NCI-H446 treated with DMSO at 0.1 percent for 48 hours (cell line): ENCODE results near the gene TBC1D5.

Experiments
- DNase-seq: peaks from one replicate; lab custom pipeline; 2025; lab: John Stamatoyannopoulos, UW

Gene TBC1D5

DNA sequence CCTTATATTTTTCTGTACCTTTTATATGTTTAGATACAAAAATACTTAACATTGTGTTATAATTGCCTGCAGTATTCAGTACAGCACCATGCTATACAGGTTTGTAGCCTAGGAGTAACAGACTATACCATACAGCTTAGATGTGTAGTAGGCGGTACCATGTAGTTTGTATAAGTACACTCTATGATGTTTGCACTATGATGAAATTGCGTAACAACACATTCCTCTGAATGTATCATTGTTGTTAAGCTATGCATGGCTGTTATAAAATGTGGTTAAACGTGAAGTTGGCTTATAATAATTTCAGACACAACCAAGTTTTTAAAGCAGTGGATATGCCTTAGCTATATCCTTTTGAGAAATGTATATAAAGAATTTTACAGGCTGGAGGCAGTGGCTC, 529.3 kb downstream of the TBC1D5 start:
- DNase-seq, result no peak

DNA sequence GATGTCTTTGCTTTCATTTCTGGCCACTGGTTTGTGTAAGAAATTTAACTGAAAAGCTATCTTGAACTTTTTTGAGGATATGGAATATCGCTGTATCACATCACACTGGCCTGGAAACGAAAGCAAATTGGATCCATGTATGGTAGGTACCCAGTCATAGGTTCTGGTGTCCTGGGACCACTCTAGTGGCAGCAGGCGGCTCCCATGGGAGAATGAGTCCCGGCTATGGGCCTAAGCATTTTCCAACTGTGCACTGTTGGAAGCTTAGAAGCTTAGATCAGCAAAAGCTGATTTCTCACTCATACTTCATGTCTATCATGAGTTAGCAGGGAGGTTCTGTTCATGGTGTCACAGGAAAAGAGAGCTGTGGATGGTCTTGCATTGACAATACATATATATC, 534.5 kb downstream of the TBC1D5 start:
- DNase-seq, result no peak

DNA sequence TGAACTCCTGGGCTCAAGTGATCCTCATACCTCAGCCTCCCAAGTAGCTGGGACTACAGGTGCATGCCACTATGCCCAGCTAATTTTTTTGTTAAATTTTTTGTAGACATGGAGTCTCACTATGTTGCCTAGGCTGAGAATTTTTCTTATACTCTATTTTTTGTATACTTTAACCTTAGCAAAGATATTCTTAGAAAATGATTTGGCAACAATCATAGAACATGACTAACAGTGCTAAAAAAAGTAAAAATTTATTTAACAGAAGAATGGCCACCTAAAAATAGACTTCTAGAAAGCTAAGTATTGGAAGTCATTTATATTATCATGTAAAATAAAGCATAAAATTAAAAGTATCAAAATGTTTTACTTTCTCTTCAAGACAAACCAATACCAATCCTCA, 535.4 kb downstream of the TBC1D5 start:
- no peak for DNase-seq

DNA sequence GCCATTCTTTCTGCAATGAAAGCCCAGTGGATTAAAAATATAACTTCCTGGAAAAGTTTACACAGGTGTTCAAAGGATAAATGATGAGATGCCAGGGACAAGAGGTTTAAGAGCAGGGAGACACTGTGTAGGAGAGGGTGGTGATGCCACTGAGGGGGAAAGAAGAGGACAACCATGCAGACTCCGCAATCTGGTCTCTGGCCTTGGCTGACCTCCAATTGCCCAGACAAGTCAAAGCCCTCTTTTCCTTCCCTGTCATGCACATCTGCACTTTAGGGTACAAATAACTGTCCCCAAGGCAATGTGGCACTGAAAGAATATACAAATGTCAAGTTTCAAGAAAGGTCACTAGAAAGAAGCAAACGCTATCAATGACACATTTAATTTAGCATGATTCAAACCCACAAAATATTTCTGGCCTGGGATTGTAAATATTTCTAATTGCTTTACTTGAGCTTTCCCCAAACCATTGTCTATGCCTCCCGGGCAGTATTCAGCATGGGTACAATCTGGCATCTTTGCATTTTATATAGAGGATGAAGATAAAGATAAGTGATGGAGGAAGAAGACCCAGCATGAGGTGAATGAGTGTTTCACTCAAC, 538.3 kb downstream of the TBC1D5 start:
- no peak for DNase-seq

DNA sequence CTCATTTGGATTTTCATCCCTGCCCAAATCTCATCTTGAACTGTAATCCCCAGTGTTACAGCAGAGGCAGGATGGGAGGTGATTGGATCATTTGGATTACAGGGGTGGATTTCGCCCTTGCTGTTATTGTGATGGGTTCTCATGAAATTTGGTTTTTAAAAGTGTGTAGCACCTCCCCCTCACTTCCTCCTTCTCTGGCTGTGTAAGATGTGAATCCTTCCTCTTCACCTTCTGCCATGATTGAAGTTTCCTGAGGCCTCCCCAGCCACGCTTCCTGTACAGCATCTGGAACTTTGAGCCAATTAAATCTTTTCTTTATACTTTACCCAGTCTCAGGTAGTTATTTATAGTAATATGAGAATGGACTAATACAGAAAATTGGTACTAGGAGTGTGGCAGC, 540.9 kb downstream of the TBC1D5 start:
- no peak for DNase-seq

DNA sequence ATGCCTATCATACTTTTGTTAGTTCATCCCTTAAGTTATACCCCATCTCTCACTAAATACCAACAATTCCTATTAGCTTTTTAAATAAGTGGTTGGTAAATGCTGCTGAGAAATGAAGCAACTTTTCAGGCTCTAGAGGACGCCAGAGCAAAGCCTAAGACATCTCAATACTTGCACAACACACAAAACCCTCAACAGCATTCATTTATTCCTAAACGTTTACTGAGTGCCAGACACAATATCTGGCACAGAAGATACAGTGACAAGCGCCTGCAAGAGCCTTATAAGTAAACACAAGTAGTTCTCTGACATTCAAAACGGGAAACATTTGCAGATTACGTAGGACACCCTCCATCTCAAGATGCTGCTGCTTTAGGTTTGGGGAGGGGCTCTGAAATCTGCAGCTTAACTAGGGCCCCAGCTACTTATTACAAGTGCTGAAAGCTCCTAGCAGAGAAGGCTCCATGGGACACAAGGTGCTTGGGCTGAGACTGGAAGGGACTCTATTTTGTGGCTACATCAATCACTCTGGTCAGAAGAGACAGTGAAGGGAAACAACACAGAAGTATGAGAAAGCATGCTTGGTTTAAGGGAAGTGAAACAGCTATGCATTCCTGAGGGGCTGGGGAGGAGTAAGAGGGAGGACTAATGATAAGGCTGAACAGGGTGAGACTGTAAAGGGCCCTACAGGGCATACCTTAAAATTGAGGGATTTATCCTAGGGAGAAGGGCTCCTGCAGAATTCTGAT, 546.4 kb downstream of the TBC1D5 start:
- DNase-seq, result no peak

DNA sequence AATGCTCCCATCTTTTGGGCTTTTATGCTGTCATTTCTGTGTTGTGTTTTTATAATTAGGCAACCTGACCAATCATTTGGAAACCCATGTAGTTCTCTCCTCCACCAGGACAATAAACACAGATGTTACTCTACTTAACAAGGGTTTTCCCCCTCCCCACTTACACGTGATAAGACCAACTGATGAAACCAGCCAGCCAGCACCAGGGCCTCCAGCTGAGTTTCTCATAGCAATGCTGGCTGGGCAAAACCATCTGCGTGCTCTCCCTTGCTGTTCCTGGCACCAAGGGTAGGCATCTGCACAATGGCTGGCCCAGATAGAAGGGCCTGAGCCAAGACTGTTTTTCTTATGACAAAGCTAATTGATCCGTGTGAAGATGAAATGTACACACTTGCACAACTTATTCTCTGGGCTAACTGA, 547.2 kb downstream of the TBC1D5 start:
- peak; percentile 96 for DNase-seq

DNA sequence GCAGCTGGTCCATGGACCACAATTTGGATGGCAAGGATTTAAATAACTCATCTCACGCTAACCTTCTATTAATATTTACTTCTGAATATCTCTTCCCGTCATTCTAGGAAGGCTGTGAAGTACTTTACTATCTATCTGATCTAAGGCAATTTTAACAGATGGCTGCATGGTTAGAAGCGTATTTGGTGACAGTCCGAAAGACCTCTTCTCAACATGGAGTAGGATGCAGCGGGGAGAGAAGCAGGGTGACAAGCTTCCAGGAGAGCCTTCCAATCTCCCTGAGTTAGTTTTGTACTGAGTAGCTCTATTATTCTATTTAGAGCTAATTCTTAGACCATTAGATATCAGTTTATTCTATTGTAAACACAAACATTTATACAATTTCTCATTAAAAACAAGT, 548.3 kb downstream of the TBC1D5 start:
- DNase-seq, result no peak

DNA sequence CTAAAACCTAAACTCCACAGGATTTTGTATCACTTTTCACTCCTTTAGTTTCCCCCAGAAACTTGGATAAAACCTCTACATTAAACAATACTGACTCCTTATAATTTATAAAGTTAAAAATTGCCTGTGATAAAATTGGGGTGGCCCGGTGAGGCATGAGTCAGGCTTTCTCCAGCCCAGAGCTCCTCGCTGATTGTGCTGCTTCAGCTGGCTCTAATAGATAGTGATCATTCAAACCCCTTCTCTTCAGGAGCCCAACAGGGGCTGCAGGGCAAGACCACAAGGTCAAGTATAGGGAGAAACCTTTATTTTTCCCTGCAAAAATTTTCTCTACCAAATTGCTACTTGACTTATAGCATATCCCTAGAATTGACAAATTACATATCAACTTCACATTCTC, 549.4 kb downstream of the TBC1D5 start:
- DNase-seq, result no peak

DNA sequence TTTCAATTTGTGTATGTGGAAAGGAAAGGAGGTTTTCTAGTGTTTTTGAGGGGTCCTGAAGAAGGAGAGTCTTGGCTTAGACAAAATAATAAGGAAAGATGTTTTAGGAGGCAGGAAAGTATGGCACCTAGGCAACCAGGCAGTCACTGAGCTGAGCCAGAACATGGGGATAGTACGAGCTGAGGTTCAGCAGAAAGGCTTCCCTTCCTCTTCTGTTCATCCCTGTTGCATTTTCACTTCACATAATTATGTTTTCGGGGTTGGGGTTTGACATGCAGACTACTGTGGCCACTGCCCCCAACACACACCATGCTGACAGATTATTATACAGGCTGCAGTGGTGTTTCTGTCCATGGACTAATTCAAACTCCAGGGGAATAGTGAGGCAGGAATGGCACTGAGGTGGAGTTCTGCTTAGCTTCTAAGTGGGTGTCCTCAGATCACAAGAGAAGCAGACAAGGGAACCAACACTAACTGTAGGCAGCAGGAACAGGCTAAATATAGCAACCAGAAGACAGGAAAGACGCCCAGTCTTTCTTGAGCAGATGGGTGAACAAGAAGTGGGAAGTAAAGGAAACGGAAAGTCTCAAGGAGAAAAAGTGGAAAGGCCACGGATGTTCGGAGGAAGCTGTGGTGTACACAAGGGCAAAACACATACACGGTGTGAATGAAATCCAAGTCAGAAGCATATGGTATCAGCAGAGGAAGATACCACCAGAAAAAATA, 551.9 kb downstream of the TBC1D5 start:
- DNase-seq, result no peak

DNA sequence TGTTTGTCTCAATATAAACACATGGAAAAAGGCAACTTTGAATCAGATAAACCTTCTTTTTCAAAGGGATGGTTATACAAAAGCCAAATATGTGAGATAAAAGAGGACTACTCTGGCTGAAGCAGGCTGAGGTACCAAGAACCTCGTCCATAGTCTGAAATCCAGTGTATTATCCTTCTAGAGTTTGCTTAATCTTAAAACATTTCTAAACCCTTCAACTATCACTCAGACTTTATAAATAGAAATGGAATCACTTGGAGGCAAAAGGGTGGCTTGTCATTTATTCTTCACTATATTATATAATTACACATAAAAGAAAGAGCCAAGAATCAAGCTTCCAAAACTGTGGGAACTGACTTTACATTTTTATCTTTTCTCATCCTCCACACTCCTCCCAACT, 554.1 kb downstream of the TBC1D5 start:
- DNase-seq, result no peak

DNA sequence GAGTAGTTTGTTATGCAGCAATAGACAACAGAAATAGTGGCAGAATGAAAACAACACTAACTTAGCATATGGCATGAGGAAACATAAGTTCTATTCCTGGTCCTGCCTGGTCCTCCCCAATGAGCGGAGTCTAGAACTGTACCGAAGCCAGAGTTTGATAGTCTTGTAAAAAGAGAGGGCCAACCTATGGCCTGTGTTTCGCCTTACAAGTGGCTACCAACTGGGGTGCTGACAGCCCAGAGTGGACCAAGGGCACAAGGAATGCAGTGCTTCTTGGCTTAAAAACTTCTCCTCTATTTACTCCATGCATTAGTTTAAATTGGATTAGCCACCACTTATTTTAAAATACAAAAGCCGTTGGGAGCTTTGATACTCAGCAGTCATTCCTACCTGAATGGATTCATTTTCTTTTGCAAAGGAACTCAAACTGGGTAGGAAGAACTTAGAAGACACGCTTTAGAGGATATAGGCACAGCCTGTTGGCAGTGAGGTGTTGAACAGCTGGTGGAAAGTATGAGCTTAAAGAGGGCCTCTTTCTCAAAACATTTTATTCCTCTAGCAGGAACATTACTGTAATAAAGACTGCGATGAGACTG, 554.7 kb downstream of the TBC1D5 start:
- DNase-seq, result no peak

DNA sequence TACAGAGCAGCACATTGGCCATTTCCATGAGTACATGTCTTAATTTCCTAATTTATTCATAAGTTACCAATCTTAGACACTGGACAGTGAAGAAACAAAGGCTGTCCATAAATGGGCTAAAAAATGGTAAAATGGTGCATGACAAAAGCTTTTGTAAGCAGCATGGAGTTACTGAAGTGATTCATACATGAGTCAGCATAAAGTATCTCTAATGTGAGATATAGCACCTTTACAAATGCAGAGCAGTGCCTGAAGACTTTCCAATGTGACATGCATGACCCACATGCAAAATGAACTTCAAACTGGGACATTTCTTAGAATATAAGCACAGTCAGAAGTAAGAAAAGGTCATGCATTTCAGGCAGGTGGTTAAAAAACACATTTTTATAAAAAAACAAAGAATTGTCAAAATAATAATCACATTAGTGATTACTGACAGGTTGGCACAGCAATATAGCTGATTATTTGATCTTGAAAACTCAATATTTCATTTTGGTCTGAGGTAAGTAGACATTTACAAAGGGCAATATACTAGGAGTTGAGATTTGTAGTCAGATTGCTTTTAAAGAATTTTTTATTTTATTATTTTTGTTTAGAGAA, 558.4 kb downstream of the TBC1D5 start:
- DNase-seq, result no peak

DNA sequence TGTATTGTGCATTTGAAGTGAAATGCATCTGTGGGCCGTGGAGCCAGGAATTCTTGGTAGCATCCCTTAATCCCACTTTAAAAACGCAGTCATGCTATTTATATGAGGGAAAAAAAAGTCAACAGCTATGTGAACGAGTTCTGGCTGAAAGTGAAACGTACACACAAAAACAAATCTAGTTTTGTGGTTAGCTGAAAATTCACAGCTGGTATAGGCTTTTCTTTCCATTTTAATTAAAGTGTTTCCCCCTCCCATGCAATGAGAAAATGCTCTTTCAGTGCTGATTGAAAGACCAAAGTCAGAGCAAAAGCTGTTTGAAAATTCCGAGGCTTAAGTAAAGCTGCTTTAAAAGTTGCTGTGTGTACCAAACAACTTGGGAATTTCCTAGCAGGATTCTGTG, 560.3 kb downstream of the TBC1D5 start:
- DNase-seq, result no peak

DNA sequence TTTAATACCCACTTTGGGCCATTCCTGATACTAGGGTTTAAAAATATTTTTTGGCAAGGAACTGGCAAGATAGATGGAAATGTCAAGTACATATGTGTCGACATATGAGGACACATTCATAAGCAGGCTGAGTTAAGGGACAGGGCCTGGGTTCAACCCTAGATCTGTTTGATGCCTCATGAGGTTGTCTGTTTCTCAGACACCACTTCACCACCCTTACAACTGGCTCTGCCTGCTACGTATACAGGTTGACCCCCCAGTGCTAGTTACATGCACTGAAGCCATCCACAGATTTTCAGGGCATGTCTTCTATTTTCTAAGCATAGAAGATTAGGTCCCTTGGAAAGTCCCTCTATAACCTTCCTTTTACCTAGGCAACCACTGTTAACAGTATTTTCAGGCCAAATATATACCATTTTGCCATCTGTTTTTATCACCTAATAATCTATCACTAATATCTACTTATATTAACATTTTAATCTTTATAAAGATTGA, 561.0 kb downstream of the TBC1D5 start:
- no peak for DNase-seq

DNA sequence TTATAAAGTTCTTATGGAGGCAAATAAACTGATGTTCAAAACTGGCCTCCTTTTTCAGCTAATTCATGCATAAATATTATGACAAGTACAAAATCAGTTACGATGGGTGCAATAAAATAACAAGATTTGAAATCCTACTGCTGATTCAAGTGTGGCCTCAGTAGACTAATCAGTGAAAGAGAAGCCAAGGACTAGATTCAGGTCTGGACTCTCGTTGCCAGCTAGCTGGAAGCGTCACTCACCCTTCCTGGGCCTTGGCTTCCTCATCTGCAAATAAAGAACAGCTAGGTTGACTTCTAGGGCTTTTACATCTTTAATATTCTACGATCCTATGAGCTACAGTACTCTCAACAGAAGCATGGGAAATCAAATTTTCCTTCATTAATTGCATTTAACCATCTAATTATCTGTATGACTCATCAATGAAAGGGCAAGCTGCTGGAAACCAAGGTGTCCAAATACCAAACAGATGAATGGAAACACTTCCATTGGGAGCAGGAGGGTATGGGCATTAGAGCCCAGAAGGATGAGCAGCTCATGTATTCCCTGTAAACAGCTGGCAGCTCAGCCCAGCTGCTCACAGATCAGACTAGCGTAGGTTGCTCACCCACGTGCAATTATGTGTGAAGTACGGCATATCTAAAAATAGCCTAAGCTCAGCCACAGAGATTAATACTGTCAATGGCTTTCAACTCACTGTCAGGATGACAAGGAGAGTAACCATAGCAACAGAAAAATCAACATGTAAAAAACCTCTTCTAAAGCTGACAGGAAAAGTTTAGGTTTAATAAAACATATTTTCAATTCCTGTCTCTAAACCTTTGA, 562.8 kb downstream of the TBC1D5 start:
- peak; percentile 48 for DNase-seq

DNA sequence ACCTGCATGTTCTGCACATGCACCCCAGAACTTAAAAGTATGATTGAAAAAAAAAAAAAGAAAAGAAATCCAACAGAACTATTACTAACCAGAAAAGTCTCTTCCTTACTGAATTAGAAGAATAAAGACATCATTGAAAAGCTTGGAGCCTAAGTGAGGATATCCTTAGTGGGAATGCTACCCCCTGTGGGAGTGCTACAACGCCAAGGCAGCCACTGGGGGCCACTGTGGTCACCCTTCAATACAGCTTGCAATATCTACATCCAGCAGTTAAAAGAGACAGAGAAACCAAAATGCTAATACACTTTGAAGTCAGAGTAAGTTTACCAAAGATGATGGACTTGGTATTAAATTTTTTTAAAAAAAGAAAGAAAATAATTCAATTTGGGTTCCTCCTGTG, 565.7 kb downstream of the TBC1D5 start:
- no peak for DNase-seq

DNA sequence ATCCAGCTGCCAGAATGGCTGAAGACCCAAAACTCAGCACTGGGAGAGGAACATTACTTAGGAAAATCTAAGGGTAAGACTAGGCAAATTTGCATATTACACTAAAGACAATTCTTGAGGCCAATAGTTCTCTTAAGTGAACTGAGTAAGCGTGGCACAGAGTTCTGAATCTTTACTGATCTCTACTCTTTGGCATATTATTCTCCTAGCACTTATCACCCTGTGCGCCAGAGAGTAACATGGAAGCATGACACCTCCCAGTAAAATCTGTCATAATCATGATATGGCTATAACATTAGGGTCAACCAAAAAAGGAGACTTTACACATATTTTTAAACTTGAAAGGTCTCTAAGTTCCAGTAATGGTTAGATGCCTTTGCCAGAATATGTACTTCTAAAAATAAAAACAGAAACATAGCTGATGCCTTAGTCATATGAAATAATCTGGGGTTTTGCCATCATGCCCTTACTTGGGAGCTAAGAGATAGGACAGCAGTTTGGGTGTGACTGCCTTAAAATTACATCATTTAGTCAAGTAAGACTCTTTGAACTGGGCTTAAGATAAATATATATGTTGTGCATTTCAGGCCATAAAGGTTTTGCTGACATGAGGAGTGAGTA, 567.1 kb downstream of the TBC1D5 start:
- no peak for DNase-seq

DNA sequence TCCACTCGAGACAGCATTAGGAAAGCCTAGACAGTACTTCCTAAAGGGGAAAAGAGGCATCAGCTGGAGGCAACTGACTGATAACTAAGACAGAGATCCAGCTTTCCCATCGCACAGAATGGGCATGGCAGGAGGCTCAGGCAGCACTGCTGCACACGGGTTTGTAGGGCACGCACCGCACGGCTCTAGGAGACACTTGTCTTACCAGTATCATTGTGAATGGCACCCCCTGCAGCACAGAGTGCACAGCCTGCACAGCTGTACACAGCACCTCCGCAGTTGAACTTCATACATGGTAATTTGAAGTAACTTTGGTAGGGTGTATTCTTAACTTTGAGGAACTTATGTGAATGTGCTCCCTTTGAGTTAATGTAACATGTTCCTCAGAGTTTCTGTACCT, 576.1 kb downstream of the TBC1D5 start:
- no peak for DNase-seq

DNA sequence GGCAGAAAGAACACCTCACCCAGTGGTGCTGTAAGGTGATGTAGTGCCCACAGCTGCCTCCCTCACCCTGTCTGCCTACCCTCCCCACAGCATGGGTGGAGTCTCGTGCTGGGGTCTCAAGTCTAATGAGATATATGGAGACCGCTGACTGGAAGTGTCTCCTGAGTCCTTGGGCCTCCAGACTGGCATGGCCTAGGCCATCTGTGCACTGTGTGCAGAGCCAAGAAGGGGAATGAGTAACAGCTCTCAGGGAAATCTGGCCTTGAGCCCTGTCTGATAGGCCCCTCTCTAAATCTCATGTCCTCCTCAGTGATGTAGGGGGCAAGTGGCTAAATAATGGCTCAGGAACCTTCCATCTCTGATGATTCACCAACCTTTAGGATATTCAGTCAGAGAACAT, 580.3 kb downstream of the TBC1D5 start:
- peak; percentile 66 for DNase-seq

DNA sequence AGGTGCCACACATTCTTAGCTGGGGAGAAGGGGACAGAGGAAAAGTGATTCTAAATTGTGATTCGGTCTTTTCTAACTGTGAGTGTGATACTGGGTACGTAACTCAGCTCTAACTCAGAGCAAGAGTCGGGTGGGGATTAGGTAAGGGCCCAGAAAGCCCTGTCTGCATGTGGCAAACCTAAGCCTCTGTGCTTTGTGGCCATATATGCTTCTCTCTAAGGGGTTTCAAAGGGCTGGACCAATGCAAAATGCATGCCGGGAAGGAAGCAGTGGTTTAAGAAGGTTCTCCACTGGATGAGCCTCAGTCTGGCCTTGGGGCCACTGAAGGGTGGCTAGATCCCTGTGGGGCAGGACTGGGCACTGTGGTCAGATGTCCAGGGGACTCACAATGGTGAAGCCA, 581.8 kb downstream of the TBC1D5 start:
- no peak for DNase-seq
